Panc1 (cell line): ENCODE results near the gene TLR10.

ENCODE experiments used
- POLR2AphosphoS5 ChIP-seq: IDR thresholded peaks from 2 replicates; pipeline ENCODE4 v1.6.1; 2012; ENCODE audit warnings: mild to moderate bottlenecking, low read depth, low read length, moderate library complexity
- TF ChIP-seq, protein P1 (sequence below): fragments of 450-650 bp; IDR thresholded peaks from 2 replicates; pipeline ENCODE4 v1.5.1; 2017; ENCODE audit warnings: mild to moderate bottlenecking
- TF ChIP-seq, protein P2 (sequence below), 2 experiments: IDR thresholded peaks; 2 replicates each; pipeline ENCODE4 v1.6.1; 2011 to 2012; ENCODE audit warnings: low read depth in 2 of 2, control low read depth in 1 of 2, low read length in 1 of 2, mild to moderate bottlenecking in 1 of 2, moderate library complexity in 1 of 2; ENCODE audit not compliant: insufficient read depth in 1 of 2

DNA sequence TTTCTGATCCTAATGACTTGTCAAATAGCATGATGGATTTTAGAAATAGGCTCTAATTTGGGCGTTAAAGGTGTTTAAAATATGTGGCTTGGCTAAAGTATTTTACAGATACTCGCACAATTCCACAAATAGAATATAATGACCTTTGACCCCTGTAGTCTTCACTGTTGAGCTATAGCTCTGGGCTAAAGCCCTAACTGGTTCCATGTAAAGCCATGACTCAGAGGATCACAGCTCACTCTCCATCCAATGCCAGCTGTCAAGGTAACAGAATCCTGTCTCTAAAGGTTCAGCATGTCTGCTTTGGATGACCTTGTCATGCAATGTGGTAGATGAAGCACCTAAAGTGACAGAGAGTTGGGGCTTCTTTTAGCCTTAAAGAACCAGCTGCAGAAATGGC is 42.5 kb downstream of the TLR10 start:
- TF ChIP-seq, protein P1, sequence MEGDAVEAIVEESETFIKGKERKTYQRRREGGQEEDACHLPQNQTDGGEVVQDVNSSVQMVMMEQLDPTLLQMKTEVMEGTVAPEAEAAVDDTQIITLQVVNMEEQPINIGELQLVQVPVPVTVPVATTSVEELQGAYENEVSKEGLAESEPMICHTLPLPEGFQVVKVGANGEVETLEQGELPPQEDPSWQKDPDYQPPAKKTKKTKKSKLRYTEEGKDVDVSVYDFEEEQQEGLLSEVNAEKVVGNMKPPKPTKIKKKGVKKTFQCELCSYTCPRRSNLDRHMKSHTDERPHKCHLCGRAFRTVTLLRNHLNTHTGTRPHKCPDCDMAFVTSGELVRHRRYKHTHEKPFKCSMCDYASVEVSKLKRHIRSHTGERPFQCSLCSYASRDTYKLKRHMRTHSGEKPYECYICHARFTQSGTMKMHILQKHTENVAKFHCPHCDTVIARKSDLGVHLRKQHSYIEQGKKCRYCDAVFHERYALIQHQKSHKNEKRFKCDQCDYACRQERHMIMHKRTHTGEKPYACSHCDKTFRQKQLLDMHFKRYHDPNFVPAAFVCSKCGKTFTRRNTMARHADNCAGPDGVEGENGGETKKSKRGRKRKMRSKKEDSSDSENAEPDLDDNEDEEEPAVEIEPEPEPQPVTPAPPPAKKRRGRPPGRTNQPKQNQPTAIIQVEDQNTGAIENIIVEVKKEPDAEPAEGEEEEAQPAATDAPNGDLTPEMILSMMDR: no peak
- TF ChIP-seq POLR2AphosphoS5: no peak
- TF ChIP-seq, protein P2, sequence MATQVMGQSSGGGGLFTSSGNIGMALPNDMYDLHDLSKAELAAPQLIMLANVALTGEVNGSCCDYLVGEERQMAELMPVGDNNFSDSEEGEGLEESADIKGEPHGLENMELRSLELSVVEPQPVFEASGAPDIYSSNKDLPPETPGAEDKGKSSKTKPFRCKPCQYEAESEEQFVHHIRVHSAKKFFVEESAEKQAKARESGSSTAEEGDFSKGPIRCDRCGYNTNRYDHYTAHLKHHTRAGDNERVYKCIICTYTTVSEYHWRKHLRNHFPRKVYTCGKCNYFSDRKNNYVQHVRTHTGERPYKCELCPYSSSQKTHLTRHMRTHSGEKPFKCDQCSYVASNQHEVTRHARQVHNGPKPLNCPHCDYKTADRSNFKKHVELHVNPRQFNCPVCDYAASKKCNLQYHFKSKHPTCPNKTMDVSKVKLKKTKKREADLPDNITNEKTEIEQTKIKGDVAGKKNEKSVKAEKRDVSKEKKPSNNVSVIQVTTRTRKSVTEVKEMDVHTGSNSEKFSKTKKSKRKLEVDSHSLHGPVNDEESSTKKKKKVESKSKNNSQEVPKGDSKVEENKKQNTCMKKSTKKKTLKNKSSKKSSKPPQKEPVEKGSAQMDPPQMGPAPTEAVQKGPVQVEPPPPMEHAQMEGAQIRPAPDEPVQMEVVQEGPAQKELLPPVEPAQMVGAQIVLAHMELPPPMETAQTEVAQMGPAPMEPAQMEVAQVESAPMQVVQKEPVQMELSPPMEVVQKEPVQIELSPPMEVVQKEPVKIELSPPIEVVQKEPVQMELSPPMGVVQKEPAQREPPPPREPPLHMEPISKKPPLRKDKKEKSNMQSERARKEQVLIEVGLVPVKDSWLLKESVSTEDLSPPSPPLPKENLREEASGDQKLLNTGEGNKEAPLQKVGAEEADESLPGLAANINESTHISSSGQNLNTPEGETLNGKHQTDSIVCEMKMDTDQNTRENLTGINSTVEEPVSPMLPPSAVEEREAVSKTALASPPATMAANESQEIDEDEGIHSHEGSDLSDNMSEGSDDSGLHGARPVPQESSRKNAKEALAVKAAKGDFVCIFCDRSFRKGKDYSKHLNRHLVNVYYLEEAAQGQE (IDR thresholded peaks at IDR 0.05; ENCODE audit: insufficient read depth in 1 of 2, low read depth in 2 of 2, low read length in 1 of 2): no peak
